AG04449 (cell line): ENCODE data around the gene CDH1.
"Not testable (repeated sequence)": the region's sequence is repeated elsewhere in the genome, so short reads cannot be mapped to it uniquely, and the experiment has no call there.

Experiments
- CTCF ChIA-PET: fragments of 350-600 bp; formaldehyde crosslinking; extraction: SDS; loops from one replicate; lab custom pipeline; 2021; ENCODE audit warnings: antibody characterized with exemption; lab: Yijun Ruan, JAX
- POLR2A ChIA-PET: fragments of 400-600, 350-600 bp; formaldehyde crosslinking; extraction: SDS; loops from one replicate; lab custom pipeline; 2020; ENCODE audit warnings: antibody characterized with exemption, inconsistent platforms; lab: Yijun Ruan, JAX
- DNase-seq: peaks from one replicate; pipeline ENCODE4 v3.0.0-alpha.2; 2010; ENCODE audit warnings: low read depth, low spot score
- H3K4me3 ChIP-seq: 2 replicates; pipeline ENCODE4 v1.5.1; 2011; ENCODE audit warnings: low read depth, mild to moderate bottlenecking, control low read depth, low read length
- CTCF ChIP-seq: IDR thresholded peaks from one replicate; pipeline ENCODE4 v1.5.1; 2011; ENCODE audit warnings: mild to moderate bottlenecking, moderate library complexity, low read length, control low read depth, inconsistent platforms; ENCODE audit not compliant: insufficient read depth; ENCODE audit errors: missing control alignments

Gene CDH1

GRCh38 chr16:68784721-68785120 is 47.6 kb downstream of the CDH1 start:
- ChIA-PET POLR2A (no interaction called here), CTCF (no interaction called here)

DNA sequence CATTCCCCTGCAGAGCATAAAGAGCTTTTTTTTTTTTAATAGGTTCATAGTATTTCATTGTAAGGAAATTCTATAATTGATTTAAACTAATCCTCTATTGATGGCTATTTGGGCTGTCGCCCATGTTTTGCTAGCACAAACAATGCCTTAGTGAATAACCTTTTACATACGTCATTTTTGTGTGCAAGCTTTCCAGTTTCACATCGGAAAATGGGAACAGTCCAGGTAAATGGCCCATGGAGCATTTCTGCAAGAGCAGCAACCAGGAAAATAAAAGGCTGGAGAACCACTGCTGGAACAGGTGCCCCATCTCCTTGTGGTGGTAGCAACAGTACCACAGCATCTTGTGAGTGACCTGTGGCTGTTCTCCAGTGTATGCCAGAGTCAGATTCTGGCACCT is 48.6 kb downstream of the CDH1 start:
- H3K4me3 ChIP-seq: no peak overlapping the region
- no peak for DNase-seq
- CTCF ChIA-PET: interaction anchor here (1.1 kb wide), 1 partner anchor 257 kb away, joined by 3 read pairs; no protein-coding TSS in a partner anchor
- no peak for TF ChIP-seq CTCF
- POLR2A ChIA-PET: no interaction called here

More at GRCh38 chr16:68784721-68785120, 47.6 kb downstream of the CDH1 start:
- TF ChIP-seq CTCF: no peak
- no peak overlapping the region for H3K4me3 ChIP-seq
- no peak for DNase-seq

DNA sequence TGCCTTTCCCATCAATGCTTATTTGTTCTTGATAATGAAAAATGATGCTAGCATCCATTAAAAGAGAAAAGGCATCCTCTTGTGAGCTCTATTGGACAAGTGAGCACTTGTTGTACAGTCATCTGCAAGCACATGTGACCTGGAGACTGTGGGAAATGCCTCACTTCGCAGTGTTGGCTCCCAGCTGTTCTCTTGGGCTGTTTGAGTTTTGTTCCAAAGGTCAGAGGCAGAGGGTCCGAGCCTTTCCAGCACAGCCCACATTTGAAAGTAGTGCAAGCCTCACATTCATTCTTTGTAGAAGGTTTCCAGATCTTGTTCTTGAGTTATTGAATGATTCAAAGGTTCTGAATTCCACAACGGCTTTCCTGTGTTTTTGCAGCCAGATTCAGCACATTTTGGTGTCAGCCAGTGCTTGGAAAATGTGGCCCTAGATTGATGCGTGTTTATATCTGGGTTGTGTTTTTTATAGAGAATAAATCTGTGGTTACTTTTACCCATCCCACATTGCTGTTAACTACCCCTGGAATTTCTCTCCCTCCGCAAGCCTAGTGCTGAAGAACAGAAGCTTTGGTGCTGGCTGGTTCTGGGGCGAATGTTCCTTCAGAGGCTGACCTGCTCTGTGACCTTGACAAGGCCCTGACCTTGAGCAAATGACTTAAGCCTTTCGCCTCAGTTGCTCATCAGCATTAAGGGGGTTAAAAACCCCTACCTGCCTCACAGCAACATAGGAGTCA is 49.8 kb downstream of the CDH1 start:
- no peak for TF ChIP-seq CTCF
- no peak overlapping the region for H3K4me3 ChIP-seq
- CTCF ChIA-PET: interaction anchor here (1.1 kb wide), 1 partner anchor 258 kb away, joined by 3 read pairs; no protein-coding TSS in a partner anchor
- POLR2A ChIA-PET: no interaction called here
- DNase-seq: no peak

GRCh38 chr16:68787419-68787807 is 50.3 kb downstream of the CDH1 start:
- CTCF ChIA-PET: interaction anchor here (0.8 to 1.8 kb wide), 3 partner anchors 11 to 60 kb away, joined by 3 to 11 read pairs (median 4); no protein-coding TSS in a partner anchor
- DNase-seq, POLR2A ChIA-PET, H3K4me3 ChIP-seq: not testable (repeated sequence)

- POLR2A ChIA-PET: no interaction called here
- TF ChIP-seq CTCF: no peak
Measured at GRCh38 chr16:68790130-68790761, 53.2 kb downstream of the CDH1 start.

GRCh38 chr16:68790944-68791343 is 53.9 kb downstream of the CDH1 start:
- POLR2A ChIA-PET: no interaction called here
- no peak overlapping the region for H3K4me3 ChIP-seq
- no peak for DNase-seq
- TF ChIP-seq CTCF: no peak
- CTCF ChIA-PET: interaction anchor here (0.9 to 2.2 kb wide), 2 partner anchors 9 to 200 kb away, joined by 3 to 16 read pairs; no protein-coding TSS in a partner anchor

More at GRCh38 chr16:68790130-68790761, 53.2 kb downstream of the CDH1 start:
- peak; percentile 50 for DNase-seq
- no peak overlapping the region for H3K4me3 ChIP-seq
- CTCF ChIA-PET: interaction anchor here (0.9 to 2.2 kb wide), 2 partner anchors 10 to 200 kb away, joined by 3 to 16 read pairs; no protein-coding TSS in a partner anchor
